Right kidney (tissue), 9 donors: Measurements from ENCODE around the gene KRTAP1-1.
"Not testable (repeated sequence)": the region's sequence is repeated elsewhere in the genome, so short reads cannot be mapped to it uniquely, and the experiment has no call there.

Source experiments
- DNase-seq: peaks from one replicate; pipeline ENCODE4 v3.0.0-alpha.2; 2016
- long read RNA-seq, 8 donors: transcript quantifications; one replicate each; lab custom pipeline, GENCODE V29; 2026

The KRTAP1-1 gene, protein sequence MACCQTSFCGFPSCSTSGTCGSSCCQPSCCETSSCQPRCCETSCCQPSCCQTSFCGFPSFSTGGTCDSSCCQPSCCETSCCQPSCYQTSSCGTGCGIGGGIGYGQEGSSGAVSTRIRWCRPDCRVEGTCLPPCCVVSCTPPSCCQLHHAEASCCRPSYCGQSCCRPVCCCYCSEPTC
- long read RNA-seq, donor 1 = 0 reads
- long read RNA-seq, donor 2, partial matches to known transcripts = 0 of 1 reads
- long read RNA-seq, donor 2, other reads (novel, unspliced or antisense) = 0 of 1 reads
- long read RNA-seq, donor 3 = 0 reads
- long read RNA-seq, donor 4 = 0 reads
- long read RNA-seq, donor 5 = 0 reads
- long read RNA-seq, donor 6 = 0 reads
- long read RNA-seq, donor 7 = 0 reads
- long read RNA-seq, donor 8 = 0 reads

DNA sequence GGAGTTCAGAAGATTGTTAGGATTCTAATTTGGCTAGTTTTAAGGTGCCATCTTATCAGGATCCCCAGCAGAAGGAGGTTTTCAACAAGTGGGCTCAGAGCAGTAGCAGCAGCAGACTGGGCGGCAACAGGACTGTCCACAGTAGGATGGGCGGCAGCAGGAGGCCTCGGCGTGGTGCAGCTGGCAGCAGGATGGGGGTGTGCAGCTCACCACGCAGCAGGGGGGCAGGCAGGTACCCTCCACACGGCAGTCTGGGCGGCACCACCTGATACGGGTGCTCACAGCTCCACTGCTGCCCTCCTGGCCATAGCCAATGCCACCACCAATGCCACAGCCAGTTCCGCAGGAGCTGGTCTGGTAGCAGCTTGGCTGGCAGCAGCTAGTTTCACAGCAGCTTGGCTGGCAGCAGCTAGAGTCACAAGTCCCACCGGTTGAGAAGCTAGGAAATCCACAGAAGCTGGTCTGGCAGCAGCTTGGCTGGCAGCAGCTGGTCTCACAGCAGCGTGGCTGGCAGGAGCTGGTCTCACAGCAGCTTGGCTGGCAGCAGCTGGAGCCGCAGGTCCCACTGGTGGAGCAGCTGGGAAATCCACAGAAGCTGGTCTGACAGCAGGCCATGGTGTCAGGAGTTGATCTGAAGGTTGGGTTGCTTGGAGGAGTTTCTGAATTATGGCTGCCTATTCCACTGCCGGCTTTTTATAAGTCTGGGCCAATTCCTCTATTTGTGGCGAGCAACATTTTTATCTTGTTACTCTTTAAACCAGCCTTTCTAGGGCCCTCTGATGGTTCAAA is at the start of gene KRTAP1-1:
TSS of gene KRTAP1-1 (minus strand) at position 668 of the 789 bp plus-strand sequence. CDS start at position 615, 53 bp downstream.
- DNase-seq = not testable (repeated sequence)

DNA sequence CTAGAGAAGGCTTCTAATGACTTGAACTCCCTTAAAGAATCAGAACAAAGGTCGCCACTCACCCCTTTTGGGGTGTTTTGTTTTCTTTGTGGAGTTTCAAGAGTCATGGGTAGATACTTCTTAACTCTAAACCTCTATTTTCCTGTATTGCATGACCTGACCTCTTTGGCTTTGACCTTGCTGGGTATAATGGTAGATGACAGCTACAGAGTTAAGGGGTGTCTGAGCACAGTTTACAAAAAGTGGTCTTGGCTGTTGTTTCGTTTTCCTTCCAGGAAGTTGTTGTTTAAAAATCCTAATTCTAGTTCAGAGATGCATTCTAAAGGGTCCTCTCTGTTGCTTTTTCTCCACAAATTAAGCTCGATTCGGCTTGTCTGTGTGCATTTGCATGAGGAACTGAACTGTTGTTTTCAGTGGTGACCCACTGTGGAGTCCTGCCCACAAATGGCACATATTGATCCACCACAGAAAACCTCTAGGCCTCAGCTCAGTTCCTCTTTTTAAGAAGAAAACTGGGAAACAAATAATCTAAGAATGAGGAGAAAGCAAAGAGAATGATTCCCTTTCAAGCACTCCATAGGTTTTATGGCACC is 47.6 kb upstream of the KRTAP1-1 start:
- not testable (repeated sequence) for DNase-seq

DNA sequence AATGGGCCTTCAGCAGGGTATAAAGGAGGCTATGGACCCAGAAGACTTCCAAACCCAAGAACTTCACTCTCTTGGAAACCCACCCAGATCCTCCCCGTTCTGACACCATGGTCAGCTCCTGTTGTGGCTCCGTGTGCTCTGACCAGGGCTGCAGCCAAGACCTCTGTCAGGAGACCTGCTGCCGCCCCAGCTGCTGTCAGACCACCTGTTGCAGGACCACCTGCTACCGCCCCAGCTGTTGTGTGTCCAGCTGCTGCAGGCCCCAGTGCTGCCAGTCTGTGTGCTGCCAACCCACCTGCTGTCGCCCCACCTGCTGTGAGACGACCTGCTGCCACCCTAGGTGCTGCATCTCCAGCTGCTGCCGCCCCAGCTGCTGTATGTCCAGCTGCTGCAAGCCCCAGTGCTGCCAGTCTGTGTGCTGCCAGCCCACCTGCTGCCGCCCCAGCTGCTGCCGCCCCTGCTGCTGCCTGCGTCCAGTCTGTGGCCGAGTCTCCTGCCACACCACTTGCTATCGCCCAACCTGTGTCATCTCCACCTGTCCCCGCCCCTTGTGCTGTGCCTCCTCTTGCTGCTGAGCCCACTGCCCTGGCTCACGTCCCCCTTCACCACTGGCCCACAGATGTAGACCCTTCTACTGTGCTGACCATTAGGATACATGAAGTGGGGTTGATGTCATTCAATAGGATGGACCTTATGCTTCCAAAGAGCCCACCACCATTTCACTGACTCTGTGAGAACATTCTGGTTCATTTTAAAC is 43.0 kb upstream of the KRTAP1-1 start, which contains the start of gene KRTAP4-7:
TSS of gene KRTAP4-7 (plus strand) at position 51 of the 757 bp plus-strand sequence. CDS start at position 108, 57 bp downstream.
- DNase-seq = not testable (repeated sequence)

GRCh38 chr17:41083427-41083826 is 42.2 kb upstream of the KRTAP1-1 start:
- DNase-seq = not testable (repeated sequence)

DNA sequence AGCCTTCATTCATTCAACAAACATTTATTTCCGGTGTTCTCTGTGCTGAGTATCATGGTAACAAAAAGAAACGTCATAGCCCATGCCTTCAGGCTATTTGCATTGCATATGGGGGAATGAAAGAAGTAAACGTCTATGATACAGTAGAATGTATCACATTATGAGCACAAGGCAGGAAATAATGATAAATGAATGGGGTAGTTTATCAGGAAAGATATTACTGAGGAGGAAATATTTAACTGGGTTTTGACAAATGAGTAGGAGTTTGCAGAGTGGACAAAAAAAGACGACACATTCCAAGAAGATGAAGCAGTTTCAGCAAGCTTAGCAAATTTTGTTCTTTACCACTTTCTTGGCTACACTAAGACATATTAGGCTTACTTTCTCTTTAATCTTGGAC is 41.4 kb upstream of the KRTAP1-1 start:
- DNase-seq = no peak

GRCh38 chr17:41076788-41077187 is 35.5 kb upstream of the KRTAP1-1 start:
- no peak for DNase-seq

DNA sequence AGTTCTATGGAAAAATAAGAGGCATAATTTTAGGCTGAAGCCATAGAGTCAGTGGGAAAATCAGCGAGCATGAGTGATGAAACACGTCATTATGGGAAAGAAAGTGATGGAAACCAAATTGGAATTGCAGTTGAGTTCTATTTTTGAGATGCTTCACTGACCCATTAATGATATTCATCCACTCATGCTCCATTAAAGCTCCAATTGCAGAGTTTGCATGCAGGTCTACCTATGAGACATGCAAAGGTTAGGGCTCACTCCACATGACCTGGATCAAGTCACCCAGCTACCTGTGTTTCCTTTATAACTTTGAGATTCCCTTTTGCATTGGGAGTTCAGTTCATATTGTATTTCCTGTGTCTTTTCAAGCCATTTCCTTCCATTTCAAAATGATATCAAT is 32.4 kb upstream of the KRTAP1-1 start:
- no peak for DNase-seq

- no peak for DNase-seq
Observed at GRCh38 chr17:41071606-41072360, 30.5 kb upstream of the KRTAP1-1 start.

- no peak for DNase-seq
Observed at GRCh38 chr17:41069031-41069430, 27.8 kb upstream of the KRTAP1-1 start.

GRCh38 chr17:41067281-41067680 is 26.0 kb upstream of the KRTAP1-1 start:
- no peak for DNase-seq

GRCh38 chr17:41065829-41066624 is 24.8 kb upstream of the KRTAP1-1 start, which contains the start of gene KRTAP2-4:
Gene KRTAP2-4, minus strand, starts transcription at chr17:41065879. Its CDS starts 34 bp downstream, at chr17:41065845.
- no peak for DNase-seq

DNA sequence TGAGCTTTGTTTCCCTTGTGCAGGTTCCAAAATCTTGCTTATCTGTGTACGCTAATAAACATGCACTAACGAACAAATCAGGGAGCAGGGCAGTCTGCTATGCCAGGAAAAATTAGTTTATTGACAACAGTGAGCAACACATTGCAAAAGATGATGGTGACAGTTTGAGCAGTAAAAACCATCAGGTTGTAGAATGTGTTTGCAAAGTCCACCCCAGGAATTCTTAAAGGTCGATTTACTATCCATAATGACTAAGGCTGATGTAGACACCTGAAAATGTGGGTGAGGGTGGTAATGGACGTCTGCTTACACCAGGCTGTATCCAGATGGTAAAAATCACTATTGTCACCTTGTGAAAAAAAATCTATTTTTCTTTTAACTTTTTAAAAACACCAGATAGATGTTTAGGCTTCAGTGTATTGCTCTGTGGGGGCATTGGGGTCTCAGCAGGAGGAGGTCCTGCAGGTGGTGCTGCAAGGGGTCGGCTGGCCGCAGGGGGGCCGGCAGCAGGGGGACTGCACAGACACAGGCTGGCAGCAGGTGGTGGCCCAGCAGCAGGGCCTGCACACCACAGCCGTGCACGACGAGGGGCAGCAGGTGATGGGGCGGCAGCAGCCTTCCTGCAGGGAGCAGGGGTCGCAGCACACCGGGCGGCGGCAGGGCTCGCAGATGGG is 23.9 kb upstream of the KRTAP1-1 start:
- DNase-seq = not testable (repeated sequence)

DNA sequence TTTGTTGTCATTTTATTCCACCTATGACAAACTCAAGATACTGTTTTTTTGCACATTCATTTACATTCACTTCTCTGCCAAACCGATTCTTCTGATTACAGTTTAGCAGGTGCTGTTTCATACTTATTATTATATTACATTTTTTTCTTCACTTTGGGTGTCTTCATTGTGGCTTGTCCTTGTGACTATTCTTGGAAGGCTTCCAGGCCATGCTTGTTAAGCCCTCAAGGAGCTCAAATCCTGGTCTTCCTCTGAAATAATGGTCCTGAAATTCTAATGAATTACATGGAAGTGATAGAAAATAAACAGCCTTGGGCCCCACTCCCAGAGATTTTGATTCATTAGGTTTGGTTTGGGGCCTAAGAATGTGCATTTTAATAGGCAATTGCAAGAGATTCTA is 23.1 kb upstream of the KRTAP1-1 start:
- DNase-seq = no peak

DNA sequence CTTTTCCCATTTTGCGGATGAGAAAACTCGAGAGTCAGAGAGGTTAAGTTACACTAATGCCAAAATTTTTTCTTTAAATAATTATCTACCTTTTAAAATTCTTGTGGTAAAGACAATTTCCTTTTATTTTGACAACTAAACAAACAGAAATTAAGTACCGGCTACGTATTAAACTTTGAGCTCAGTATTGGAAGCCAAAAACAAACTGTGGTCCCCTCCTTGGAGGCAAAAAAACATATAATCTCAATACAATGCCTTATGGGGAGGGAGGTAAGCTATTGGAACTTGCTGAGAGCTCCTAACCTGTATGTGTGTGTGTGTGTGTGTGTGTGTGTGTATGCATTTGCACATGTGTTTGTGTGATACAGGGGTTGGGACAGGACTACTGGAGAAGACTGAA is 22.2 kb upstream of the KRTAP1-1 start:
- DNase-seq = no peak

- DNase-seq = no peak
Observed at GRCh38 chr17:41061964-41062363, 20.7 kb upstream of the KRTAP1-1 start.

- no peak for DNase-seq
Observed at GRCh38 chr17:41060052-41060604, 18.9 kb upstream of the KRTAP1-1 start, which contains the start of gene KRTAP2-3. Gene KRTAP2-3, minus strand, starts transcription at chr17:41060114. Its CDS starts 64 bp downstream, at chr17:41060050.

GRCh38 chr17:41059276-41060051 is 18.2 kb upstream of the KRTAP1-1 start:
- not testable (repeated sequence) for DNase-seq

DNA sequence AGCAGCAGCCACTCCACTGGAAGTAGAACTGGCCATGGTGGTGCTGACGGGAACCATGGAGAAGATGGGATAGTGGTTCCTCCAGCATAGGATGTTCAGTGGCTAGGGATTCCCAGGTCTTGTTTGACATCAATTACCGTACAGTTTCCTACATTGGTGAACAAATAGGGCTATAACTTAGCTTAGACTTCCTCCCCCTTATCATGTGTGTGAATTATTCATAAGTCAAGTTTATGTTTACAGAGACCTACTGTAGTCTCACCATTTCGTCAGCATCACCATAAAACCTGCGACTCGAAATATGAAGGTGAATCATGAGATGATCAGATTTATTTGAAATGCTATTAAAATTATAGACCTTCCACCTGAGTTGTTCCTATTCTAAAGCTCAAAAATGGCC is 17.5 kb upstream of the KRTAP1-1 start:
- DNase-seq = no peak
